Stimulated activated CD4-positive, alpha-beta T cell treated with anti-CD3 and anti-CD28 coated beads, Interleukin-4, amount 100 ng/mL, for 4 hours (primary cell): Measurements from ENCODE around the gene PRPF19.
A peak's percentile ranks its signal among the peaks of the same experiment; 100 is the strongest.

Experiments used
- DNase-seq, 2 experiments: peaks; one replicate each; pipeline ENCODE4 v3.0.0-alpha.2; 2020

PRPF19 gene

GRCh38 chr11:60855726-60856633 lies 50.4 kb downstream of the PRPF19 start, which contains the start of gene PTGDR2:
Gene PTGDR2 (minus strand): TSS chr11:60855950. CDS start chr11:60853722, 2,228 bp downstream.
- no peak for DNase-seq

- DNase-seq: no peak
Observed at GRCh38 chr11:60854847-60855725, 51.3 kb downstream of the PRPF19 start.

DNA sequence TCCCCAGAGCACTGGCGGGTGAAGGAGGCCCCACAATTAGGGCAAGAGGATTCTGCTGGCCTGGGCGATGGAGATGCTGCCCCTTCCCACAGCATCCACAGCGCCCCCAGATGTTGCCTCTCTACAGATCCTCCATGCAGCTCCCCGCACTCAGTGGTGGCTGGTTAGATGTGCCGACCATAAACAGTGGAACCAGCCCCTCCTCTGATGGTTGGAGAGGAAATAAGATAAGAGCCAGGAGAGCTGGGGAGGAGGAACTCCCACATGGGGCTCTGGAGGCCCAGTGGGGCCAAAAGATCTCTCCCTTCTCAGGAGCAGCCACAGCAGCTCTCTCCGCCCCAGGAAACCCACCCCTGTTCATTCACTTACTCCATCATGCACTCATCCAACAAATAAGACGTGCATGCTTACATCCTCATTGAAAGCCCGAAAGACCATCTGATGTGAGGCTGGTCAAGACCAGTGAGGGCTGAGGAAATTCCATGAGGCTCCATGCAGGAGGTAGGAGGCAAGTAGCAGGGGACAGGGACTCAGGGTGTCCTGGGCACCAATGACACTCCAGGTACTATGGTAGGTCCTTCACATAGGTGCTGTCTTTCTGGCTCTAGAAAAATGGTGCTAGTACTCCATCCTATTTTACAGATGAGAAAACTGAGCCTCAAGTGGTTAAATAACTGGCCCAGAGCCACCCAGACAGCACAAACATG lies 52.1 kb downstream of the PRPF19 start:
- DNase-seq: no peak

DNA sequence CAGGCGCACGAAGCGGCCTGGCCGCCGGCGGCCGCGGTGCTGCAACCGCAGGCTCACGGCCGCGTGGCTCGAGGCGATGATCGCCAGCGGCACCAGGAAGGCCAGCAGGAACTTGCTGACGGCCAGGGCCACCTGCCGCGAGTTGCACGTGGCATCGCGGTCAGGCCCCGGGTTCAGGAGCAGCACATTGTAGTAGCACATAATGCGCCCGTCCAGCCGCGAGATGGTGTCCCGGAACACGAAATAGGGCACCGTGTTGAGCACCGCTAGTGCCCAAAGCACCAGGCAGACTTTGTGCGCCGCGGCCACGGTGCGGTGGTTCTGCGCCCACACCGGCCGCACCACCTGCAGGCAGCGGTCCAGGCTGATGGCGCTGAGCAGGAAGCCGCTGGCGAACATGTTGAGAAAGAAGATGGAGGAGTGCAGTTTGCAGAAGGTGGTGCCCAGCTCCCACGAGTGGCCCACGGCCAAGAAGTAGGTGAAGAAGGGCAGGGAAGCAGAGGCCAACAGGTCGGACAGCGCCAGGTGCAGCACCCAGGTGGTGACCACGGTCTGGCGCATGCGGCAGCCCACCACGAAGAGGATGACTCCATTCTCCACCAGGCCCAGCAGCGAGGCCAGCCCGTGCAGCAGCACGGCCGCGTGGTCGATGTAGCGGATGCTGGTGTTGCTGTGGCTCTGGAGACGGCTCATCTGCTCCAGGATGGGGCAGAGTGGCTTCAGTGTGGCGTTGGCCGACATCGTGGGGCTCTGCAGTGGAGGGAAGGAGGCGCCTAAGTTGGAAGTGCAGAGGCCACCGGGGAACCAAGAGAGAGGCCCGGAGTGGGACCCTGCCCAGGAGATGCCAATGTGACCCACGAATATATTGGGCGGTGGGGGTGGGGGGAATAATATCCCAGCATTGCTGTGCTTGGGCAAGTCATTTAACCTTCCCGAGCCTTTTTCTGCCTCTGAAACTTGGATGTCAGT lies 53.1 kb downstream of the PRPF19 start:
- DNase-seq: no peak

DNA sequence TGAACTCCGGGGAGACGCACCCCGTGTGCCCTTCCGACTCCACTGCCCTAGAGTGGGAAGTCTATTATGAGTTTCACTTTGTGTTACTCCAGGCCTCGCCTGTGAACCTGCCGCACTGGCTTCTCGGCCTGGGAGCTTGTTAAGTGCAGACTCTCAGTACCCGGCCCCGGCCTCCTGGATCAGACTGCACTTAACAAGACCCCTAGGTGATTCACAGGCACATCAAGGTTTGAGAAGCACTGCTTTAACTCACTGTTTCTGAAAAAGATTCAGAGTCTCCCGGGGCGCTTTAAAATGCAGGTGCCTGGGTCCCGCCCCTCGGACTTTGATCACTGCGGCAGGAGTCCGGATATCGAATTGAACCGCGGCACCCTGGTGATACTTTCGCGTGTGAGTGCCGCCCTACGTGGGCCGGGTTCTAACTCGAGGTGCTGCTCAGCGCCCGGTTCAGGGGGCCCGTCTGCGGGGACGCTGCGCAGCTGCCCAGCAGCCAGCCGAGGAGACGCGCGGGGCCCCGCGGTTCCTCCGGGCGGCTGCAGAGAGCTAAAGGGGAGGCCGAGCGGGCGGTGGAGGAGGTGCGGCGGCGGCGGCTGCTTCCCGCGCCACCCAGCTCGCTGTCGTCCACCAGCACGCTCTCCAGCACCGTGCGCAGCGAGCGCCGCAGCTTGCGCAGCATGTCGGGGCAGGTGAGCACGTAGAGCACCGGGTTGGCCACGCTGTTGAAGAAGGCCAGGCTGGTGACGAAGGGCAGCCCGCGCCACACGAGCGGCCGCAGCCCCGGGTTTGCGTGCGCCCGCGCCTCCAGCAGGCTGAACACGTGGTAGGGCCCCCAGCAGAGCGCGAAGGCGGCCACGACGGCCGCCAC lies 54.0 kb downstream of the PRPF19 start:
- no peak for DNase-seq

- no peak for DNase-seq
Observed at GRCh38 chr11:60851327-60852104, 54.9 kb downstream of the PRPF19 start.

GRCh38 chr11:60849641-60850520 lies 56.5 kb downstream of the PRPF19 start:
- DNase-seq: no peak

GRCh38 chr11:60848714-60849151 lies 57.7 kb downstream of the PRPF19 start:
- DNase-seq: no peak

DNA sequence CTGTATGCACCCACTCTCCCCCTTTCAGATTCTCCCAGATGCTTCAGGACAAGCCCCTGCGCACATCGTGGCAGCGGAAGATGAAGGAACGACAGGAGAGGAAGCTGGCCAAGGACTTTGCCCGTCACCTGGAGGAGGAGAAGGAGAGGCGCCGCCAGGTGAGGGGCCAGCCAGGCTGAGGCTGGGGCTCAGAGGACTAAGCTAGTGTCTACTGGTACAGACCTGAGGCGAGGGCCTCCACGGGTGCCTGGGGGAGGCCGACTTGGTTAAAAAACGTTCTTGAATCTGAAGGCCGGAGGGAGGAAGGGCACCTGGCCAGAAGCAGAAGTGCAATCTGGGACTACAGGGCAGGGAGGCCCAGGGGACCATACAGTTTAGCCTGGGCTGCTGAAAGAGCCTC lies 58.5 kb downstream of the PRPF19 start:
- DNase-seq: no peak

DNA sequence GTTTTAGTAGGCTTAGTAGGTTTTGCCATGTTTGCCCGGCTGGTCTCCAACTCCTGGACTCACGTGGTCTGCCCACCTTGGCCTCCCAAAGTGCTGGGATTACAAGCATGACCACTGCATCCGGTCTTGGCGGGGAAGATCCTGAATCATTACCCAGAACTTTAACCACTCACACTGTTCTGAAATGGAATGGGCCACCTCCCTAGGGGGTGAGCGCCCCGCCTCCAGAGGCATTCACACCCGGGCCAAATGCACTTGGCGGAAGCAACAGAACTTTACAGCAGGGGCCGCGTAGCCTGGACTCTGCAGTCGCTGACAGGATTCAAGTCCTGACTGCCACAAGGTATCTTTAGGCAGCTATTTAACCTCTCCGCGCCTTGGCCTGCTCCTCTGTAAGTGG lies 59.1 kb downstream of the PRPF19 start:
- no peak for DNase-seq

- DNase-seq: no peak
Observed at GRCh38 chr11:60845338-60845737, 61.0 kb downstream of the PRPF19 start.

GRCh38 chr11:60844870-60845221 lies 61.5 kb downstream of the PRPF19 start:
- no peak for DNase-seq

GRCh38 chr11:60844045-60844869 lies 62.1 kb downstream of the PRPF19 start:
- no peak for DNase-seq

DNA sequence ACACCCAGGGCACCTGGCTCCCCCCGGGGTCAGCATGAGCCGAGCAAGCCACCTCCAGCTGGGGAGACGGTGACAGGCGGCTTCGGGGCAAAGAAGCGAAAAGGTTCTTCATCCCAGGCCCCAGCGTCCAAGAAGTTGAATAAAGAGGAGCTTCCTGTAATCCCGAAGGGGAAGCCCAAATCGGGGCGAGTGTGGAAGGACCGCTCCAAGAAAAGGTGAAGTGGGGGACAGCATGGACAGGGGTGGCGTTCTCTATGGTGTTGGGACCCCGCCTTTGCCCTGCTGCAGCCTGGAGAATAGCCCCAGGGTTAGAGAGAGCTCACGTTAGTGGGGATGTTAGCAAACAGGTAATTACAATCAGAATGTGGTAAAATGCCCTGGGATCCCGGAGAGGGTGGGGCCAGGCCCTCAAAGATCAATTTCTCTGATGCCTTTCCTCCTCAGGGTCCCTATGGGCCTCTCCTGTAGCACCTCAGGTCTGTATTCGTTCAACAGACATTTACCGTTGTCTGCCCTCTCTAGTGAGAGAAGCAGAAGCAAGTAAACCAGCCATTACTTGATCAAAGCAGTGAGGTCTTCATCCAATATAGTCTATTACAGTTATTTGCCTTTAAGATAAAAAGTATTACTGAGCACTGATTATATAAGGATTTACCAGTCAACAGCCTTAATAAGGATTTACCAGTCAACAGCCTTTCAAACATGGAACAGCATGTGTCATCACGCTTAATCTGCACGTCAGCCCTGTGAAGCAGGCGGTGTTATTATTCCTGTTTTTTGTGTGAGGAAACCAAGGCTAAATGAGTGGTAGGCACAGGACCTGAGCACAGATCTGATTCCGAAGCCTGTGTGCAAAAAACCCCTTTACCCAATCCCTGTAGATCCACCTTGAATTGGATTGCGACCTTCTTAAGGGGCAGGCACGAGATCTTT lies 63.5 kb downstream of the PRPF19 start:
- DNase-seq: no peak

- DNase-seq: peak; percentile 98 to 99
Observed at GRCh38 chr11:60841797-60842667, 64.4 kb downstream of the PRPF19 start, which contains the start of gene CCDC86. Gene CCDC86 (plus strand): TSS chr11:60842113. CDS start chr11:60842125, 12 bp downstream.
